NCI-H1694 (cell line): Measurements from ENCODE around the gene WWP2.

Experiments used
- DNase-seq: peaks from one replicate; lab custom pipeline; 2025; lab: John Stamatoyannopoulos, UW

Gene WWP2

GRCh38 chr16:69890114-69890891 lies 128.2 kb downstream of the WWP2 start:
- DNase-seq: no peak

GRCh38 chr16:69890892-69891282 lies 128.8 kb downstream of the WWP2 start:
- DNase-seq: no peak

- no peak for DNase-seq
These were observed 130.2 kb downstream of the WWP2 start for GRCh38 chr16:69892378-69892777.

GRCh38 chr16:69893106-69893505 lies 131.0 kb downstream of the WWP2 start:
- DNase-seq: no peak

- no peak for DNase-seq
These were observed 132.5 kb downstream of the WWP2 start for GRCh38 chr16:69894676-69895075.

GRCh38 chr16:69903865-69904415 lies 141.8 kb downstream of the WWP2 start:
- DNase-seq: no peak

- no peak for DNase-seq
These were observed 142.5 kb downstream of the WWP2 start for GRCh38 chr16:69904495-69905170.

GRCh38 chr16:69905171-69905555 lies 143.0 kb downstream of the WWP2 start:
- no peak for DNase-seq

- no peak for DNase-seq
These were observed 144.8 kb downstream of the WWP2 start for GRCh38 chr16:69906838-69907401.

GRCh38 chr16:69909043-69909442 lies 146.9 kb downstream of the WWP2 start:
- DNase-seq: no peak

- DNase-seq: no peak
These were observed 147.6 kb downstream of the WWP2 start for GRCh38 chr16:69909760-69910159.

- DNase-seq: no peak
These were observed 148.8 kb downstream of the WWP2 start for GRCh38 chr16:69910964-69911363.

- no peak for DNase-seq
These were observed 154.3 kb downstream of the WWP2 start for GRCh38 chr16:69916462-69916861.

GRCh38 chr16:69917311-69917710 lies 155.2 kb downstream of the WWP2 start:
- no peak for DNase-seq

- no peak for DNase-seq
These were observed 155.6 kb downstream of the WWP2 start for GRCh38 chr16:69917739-69918138.

GRCh38 chr16:69918241-69918640 lies 156.1 kb downstream of the WWP2 start:
- no peak for DNase-seq

- DNase-seq: no peak
These were observed 159.0 kb downstream of the WWP2 start for GRCh38 chr16:69921127-69921526.

GRCh38 chr16:69922200-69922599 lies 160.1 kb downstream of the WWP2 start:
- no peak for DNase-seq

GRCh38 chr16:69924041-69924775 lies 162.1 kb downstream of the WWP2 start:
- DNase-seq: no peak

- no peak for DNase-seq
These were observed 162.7 kb downstream of the WWP2 start for GRCh38 chr16:69924777-69925191.

GRCh38 chr16:69925311-69925710 lies 163.2 kb downstream of the WWP2 start:
- no peak for DNase-seq

GRCh38 chr16:69926241-69926640 lies 164.1 kb downstream of the WWP2 start:
- peak; percentile 50 for DNase-seq
